GM20431 (cell line): ENCODE results near the gene A3GALT2.

ENCODE experiments used
- in situ Hi-C: fragments of 300-500 bp; cut with MseI, MboI; formaldehyde crosslinking; loops from one replicate; pipeline ENCODE4 v1.15.0; 2020; ENCODE audit warnings: low sequenced_read_pairs; ENCODE audit not compliant: unreplicated experiment

The A3GALT2 gene

DNA sequence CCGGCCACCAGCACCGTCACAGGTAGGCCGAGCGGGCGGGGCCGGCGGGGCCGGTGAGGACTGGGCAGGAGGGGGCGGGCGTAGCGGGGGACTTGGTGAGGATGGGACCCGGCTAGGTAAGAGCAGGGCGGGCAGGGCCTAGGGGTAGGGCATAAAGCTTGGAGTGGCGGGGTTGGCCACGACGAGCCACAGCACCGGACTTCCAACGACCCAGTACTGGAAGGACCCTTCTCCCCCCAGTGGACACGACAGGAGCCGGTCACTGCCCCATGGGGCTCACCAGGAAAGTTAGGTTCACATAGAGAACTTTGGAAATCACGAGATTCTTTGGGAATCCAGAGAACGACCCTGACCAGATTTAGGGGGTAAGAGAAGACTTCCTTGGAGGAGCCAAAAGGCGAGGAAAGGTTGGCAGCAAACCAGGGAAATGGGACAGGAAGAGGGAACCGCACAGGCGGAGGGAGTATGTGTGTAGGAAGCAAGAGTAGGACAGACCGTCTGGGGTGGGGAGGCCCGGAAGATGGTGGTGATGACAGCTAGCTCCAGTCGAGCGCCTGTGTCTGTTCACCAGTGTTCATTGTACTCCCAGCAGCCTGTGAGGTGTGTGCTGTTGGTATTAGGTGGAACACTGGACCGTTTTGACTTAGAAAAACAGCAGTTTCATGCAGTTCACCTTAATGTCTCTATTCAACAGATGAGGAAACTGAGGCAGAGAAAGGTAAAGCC lies 44.2 kb downstream of the A3GALT2 start:
- in situ Hi-C loops, result loop anchor here (25.0 kb wide), 1 partner anchor 186 kb away; the partner anchor contains the start of gene ZSCAN20

DNA sequence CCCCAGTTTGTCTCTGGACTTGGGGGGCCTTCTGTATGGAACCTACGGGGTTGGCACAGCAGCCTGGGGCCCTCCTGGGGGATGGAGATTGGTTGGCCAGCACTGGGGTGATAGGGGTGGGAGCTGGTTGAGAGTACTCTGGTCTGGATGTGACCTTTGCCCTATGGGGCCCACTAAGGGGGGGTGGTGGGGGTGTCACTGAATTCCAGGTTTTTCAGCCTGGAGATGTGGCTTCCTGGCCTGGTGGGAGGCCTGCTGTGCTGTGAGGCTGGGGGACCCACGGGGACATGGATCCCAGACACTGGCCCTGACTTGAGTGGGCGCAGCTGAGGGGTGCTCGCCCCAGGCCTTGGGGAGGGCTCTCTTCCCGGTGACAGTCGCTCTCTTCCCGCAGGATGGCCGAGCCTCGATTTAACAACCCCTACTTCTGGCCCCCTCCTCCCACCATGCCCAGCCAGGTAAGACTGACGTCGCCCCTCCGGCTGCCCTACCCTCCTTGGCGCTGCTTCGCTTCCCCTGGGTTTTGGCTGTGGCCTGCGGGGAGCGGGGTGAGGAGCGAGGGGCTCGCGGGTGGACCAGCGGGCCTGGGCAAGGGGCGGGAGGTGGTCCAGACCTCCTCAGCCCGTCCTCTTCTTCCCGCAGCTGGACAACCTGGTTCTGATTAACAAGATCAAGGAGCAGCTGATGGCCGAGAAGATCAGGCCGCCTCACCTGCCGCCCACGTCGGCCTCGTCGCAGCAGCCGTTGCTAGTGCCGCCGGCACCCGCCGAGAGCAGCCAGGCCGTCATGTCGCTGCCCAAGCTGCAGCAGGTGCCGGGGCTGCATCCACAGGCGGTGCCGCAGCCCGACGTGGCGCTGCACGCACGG lies 45.0 kb downstream of the A3GALT2 start:
- in situ Hi-C loops, result loop anchor here (25.0 kb wide), 1 partner anchor 186 kb away; the partner anchor contains the start of gene ZSCAN20

DNA sequence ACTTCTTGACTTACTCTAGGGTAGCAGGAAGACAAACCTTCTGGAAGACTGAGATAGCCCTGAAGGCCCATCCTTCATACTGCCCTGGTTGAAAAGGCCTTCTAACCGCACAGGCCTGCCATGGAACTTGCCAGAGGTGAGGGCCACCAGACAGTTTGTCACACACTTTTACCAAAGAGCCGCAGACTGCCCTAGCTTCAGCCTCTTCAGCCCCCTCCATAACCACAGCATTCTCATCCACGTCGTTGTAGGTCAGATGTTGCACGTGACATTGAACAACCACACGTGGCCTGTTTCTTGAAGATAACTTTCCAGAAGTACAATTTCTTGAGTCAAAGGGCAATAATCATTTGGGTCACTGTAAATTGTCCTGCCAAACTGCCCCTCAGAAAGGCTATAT lies 45.7 kb downstream of the A3GALT2 start:
- in situ Hi-C loops, result loop anchor here (25.0 kb wide), 1 partner anchor 187 kb away; the partner anchor contains the start of gene ZSCAN20

DNA sequence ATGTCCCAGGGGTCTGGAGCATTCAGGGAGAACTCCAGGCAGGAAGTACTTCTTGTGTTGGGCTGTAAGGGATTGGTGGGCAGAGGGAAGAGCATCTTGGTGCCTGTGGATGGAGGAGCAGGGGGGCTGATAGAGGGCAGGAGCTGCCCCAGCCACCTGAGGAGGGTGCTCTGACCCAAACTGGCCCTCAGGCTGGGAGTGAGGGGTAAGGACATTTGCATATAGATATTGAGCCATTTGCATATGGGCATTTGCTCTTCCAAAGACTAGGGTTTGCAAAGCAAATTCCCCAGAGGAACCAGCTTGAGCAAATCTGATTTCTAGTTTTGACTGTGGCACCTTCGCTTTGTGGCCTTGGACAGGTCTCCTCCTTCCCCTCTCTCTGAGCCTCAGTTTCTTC lies 46.5 kb downstream of the A3GALT2 start:
- in situ Hi-C loops, result no loop called here

DNA sequence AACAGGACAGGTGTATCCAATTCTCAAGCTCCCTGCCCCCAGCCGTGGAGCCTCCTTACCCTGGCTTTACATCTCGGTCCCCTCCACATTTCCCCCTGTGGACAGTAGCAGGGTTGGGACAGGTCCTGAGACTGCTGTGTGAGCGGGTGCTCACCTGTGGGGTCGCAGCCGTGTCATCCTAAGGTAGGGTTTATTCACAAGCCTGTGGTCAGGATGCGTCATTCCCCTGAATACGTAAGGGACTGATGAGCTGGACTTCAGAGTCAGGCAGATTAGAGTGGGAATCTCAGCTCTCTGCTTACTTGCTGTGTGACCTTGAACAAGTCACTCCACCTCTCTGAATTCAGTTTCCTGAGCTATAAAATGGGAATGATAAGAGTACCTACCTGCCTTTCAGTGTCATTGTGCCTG lies 46.9 kb downstream of the A3GALT2 start:
- in situ Hi-C loops, result no loop called here

DNA sequence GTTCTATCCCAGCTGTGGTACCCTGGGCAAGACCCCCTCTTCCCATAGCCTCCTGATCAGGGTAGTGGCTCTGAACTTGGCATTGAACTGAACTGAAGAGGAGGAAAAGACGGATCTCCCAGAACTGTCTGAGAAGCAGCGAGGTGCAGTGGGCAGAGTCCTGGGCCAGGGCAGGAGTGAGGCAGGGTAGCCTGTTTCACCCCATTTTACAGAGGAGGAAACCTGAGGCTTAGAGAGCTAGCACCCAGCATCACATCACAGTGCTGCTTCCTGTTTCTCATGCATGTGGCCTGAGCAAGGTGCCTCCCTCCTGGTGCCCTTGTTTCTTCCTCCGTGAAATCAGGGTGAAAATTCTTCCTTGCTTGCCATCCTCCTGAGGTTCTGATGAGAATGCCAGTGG lies 47.5 kb downstream of the A3GALT2 start:
- in situ Hi-C loops, result no loop called here

DNA sequence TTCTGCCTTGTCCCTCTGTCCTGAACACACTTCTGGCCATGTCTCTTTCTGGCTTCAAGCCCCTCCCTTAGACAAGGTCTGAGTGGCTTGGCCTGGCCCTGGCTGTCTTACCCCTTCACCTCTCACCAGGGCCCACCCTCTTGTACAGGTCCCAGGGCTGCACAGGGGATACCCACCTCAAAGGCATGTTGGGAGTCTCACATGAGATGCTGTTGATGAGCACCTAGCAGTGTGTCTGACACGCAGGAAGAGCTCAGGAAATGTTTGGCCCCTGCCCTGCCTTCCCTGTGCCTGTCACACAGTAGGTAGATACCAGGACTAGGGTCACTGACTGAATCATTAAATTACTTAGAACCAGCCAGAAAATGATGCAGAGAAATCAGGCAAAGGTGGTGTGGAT lies 48.0 kb downstream of the A3GALT2 start:
- in situ Hi-C loops, result no loop called here

DNA sequence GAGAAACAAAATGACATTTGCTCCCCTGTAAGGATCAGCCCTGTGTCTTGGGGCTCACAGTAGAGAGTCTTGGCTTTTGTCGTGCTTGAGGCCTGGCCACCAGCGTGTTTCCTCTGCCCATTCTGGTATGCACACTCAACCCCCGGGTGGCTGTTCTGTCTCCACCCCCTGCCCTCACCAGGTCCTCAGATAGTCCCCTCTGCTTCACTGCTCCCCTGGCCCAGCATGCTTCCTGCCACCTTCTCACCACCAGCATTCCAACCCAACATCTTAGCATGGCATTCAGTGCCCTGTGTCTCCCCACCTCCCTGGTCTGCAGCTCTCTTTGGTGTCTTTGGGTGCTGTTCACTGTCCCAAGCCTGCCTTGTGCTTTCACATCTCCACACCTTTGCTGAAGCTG lies 48.4 kb downstream of the A3GALT2 start:
- in situ Hi-C loops, result no loop called here

DNA sequence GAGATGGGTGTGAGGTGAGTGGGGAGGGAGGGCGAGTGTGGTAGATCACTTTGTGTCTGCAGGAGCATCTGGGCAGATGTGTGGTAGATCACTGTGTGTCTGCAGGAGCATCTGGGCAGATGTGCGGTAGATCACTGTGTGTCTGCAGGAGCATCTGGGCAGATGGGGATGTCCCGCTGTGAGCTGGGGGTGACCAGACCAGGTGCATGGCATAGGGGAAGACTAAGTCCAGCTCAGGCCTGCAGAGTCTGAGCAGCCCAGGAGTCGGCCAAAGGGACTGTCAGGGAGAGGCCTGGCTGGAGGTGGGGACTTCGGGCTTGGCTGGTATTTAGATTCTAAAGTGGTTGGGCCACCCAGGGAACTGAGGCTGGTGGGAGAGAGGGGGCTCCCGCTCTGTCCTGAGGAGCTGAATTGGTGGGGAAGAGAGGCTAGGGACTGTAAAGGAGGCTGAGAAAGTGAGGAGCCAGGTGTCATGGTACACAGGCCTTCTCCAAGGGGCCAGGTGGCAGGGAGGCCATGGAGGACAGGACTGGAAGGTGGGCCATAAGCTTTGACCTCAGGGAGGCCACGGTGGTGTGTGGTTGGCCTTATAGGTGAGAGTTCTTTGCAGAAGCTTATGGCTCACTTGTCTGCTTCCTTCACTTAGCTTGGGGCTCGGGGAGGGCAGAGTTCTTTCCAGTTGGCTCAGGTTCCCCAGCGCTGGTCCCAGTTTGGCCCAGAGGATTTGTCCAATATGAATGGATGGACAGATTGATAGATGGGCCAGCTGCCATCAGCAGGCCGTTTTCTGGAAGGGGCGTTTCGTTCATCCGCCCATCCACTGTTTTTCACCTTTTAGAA lies 49.0 kb downstream of the A3GALT2 start:
- in situ Hi-C loops, result no loop called here

DNA sequence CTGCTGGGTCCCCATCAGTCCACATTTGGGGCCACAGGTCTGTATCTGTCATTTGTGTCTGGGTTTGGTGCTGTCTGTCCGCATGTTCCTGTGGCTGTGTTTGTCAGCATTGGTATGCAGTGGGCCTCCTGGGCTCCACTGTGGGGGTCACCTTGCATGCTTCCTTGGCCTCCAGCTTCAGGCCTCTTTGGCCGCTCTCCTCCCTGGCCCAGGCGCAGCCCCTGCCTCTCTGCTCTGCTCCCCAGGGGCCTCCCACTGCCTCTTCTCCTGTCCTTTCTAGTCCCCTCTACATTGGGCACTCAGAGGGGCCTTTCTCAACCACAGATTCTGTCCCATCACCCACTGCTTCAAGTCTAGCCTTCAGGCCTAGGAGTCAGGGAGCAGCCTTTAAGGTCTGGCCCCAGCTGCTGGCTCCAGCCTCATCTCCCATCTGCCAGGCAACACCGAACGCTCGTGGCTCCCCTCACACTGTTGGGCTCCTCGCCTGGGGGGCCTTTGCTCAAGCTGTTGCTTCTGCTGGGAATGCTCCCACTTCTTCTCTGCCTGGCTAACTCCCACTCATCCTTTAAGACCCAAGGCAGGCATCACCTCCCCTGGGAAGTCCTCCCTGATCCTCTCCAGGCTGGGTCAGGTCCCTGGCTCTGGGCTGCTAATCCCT lies 50.0 kb downstream of the A3GALT2 start:
- in situ Hi-C loops, result no loop called here

DNA sequence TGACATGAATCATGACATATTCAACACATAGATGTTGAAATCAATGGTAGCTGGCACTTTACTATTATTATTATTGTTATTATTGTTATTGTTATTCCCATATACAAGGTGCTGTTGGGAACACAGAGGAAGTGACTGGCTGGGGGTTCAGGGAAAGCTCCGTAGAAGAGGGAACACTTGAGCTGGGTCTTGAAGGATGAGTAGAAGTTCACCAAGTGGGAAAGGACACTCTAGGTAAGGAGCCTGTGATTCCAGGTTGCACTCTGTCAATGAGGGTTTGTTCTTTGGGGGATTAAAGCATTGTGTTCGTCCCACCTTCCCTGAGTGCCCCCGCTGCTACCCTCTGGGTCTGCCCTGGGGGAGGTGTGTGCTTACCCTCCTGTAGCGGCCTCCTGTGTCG lies 50.5 kb downstream of the A3GALT2 start:
- in situ Hi-C loops, result no loop called here

DNA sequence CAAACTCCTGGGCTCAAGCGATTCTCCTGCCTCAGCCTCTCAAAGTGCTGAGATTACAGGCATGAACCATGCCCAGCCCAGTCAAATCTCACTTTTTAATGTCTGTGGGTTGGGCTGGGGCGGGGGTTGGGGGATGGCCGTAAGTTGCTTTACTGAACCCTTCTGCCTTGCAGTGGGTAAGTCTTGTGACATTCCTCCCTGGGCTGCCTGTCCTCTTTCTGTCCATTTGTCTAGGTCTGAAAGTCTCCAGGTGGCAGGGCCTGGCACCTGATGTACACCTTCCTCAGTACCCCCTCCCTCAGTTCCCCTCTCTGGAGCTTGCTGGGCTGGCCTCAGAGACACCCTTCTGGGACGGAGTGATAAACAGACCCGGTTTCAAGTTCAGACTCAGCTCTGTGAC lies 51.3 kb downstream of the A3GALT2 start:
- in situ Hi-C loops, result no loop called here

DNA sequence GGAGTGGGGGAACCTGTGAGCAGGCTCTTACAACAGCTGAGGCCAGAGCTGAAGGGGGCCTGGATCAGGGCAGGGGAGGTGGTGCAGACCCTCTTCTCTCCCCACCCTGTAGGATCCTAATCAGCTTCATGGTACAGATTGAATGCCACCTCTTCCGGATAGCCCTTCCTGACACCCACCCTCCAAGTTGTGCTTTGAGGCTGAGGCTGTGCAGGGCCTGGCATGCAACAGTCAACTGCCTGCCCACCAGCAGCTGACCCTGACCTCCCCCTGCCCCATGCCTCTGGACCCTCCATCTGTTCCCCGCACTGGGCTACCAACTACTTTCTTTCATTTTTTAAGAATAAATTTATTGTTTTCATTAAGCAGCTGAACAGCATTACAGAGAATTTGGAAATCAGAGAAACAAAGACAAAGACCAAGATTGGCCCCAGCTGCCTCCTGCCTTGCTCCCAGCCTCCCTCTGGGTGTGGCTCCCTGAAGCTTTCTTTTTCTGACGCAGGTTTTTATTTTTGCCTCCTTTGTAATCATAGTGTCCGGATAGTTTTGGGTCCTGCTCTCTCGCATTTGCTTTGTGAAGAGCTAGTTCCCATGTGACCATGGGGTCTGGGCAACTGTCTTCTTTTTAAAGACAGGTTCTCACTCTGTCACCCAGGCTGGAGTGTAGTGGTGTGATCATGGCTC lies 51.8 kb downstream of the A3GALT2 start:
- in situ Hi-C loops, result no loop called here

DNA sequence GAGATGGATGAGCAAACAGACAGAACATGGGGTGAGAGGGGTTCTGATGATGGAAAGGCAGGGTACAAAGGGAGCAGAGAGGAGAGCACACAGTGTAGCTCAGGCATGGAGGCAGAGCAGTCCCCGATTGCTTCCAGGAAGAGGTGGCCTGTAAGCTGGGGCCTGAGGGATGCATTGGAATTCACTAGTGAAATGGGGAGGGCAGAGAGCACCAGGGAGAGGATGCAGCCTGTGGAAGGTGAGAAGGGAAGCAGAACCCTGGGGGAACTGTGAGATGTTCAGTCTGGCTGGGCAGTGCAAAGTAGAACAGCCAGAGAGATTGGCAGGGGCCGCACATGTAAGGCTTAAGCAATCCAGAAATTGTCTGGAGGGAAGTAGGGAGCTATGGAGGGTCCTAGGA lies 52.4 kb downstream of the A3GALT2 start:
- in situ Hi-C loops, result no loop called here

DNA sequence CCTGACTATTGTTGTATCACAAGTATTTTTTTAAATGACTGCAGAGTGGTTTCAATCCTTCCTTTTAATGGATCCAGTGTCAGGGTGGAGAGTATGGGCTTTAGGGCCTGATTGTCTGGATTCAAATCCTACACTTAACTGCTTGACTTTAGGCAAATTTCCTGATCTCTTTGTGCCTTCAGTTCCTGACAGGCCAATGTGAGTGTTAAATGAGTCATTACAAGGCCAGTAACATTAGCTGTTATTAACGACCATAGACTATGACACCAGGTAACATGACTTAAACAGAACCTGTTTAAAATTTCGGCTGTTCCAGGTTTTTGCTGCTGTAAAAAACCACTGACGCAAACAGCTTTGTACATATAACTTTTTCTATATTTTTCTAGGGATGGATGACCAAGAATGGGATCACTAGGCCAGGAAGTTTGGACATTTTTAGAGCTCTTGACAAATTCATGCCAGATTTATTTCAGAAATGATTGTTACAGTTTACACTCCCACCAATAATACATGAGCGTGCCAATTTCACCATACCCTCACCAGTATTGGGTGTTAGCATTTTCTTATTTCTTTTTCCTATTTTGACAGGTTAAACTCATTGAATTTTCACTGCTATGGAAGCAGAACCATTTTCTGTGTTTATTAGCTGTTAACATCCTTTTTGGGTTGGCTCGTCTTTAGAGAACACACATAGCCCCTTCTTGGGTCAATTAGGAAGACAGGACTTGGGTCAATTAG lies 53.3 kb downstream of the A3GALT2 start:
- in situ Hi-C loops, result no loop called here

DNA sequence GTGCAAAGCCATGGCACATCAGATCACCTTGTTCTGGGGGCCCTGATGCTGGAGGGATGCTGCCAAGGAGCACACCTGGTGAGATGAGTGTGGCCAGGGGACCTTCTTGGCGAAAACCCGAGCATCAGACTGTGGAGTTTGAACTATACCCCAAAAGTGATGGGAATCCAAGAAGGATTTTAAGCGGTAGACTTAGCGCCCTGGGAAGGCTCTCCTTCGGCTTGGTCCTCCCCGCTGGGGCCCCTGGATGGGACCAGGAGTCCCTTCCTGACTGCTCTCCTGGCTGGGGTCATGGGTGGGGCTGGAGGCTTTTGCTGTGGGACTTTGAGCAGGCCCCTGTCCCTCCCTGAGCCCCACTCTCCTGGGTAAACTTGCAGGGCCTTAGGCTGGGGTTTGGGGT lies 54.1 kb downstream of the A3GALT2 start:
- in situ Hi-C loops, result no loop called here

DNA sequence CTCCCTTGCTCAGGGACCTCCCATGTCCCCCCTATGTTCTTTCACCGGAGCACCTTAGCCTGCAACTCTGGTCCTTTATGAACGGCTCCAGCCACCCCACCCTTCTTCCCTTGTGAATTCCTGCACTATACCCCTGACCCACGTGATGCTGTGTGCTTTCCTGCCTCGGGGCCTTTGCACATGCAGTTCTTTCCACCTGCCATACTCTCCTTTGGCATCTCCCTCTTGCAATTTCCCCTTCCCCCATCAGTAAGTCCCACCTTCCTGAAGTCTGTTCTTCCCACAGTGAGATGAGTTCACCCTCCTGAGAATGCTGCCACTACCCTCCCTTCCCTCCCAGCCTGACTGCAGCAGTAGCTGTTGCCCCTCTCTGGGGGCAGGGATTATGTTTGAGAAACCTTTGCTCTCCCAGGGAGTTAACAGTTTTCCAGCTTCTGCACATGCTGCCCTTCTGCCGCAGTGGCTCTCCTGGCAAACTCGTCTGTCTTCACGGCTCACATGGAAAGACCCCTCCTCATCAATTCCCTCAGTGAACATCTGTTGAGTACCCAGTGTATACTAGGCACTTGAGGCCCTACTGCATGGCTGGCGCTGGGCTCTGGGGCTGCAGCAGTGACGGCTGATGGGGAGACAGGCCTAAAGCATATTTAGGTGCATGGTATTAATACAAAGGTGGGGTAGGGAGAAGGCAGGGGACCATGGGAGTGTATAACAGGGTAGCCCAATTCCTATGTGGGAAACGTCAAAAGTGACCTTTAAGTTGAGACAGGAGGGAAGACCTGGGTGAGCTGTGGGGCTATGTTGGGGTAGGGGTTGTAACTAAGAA lies 54.9 kb downstream of the A3GALT2 start:
- in situ Hi-C loops, result no loop called here
